HG02884 (cell line): ENCODE results near the gene MISP3.

Experiments used
- ATAC-seq: cut with Tn5 transposase; IDR thresholded peaks from one replicate; pipeline ENCODE4 v1.9.1; 2021; ENCODE audit warnings: mild to moderate bottlenecking, moderate library complexity; ENCODE audit not compliant: unreplicated experiment

The MISP3 gene

GRCh38 chr19:14119146-14119545 is 46.6 kb downstream of the MISP3 start:
- ATAC-seq = no peak

- no peak for ATAC-seq
Measured at GRCh38 chr19:14119644-14120496, 47.3 kb downstream of the MISP3 start.

- no peak for ATAC-seq
Measured at GRCh38 chr19:14120497-14120780, 47.9 kb downstream of the MISP3 start.

GRCh38 chr19:14122924-14123323 is 50.3 kb downstream of the MISP3 start:
- no peak for ATAC-seq
